Mammary epithelial cell (primary cell): Measurements from ENCODE around the gene KIRREL3.

Experiments
- CTCF ChIP-seq, 2 donors: IDR thresholded peaks in 1 of 2; conservative IDR thresholded peaks in 1 of 2; 2 replicates each; pipeline ENCODE4 v1.5.1; 2011 to 2012; ENCODE audit warnings: inconsistent platforms in 2 of 2, low read length in 2 of 2, mild to moderate bottlenecking in 2 of 2, control low read depth in 1 of 2, low read depth in 1 of 2; ENCODE audit not compliant: insufficient read depth in 1 of 2; ENCODE audit errors: extremely low read depth in 1 of 2
- EZH2 ChIP-seq: IDR thresholded peaks from 2 replicates; pipeline ENCODE4 v1.6.1; 2012; ENCODE audit warnings: low read length, inconsistent platforms, borderline replicate concordance

DNA sequence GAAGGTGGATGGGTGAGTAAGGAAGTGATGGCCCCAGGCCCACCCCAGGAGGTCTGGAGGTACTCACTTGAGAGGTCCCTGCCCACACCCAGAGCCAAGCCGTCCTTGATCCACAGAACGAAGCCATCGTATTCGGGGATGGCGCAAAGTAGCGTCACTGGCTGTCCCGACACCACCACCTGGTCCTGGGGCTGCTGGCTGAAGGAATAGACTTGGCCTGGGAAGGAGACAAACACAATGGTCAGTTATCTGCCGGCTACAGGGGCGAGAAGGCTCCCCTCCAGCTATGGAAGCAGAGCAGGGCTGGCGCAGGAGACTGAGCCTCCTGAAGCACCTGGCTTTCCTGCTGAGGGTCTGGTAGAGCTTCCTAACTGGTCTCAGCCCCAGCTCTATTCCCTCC is 474.1 kb downstream of the KIRREL3 start:
- TF ChIP-seq EZH2 (no peak), CTCF (conservative IDR thresholded peaks at IDR 0.05 in 1 of 2, IDR thresholded peaks at IDR 0.05 in 1 of 2; ENCODE audit: extremely low read depth in 1 of 2, insufficient read depth in 1 of 2, low read depth in 1 of 2, low read length in 2 of 2) (no peak)
